Smooth muscle cell (in vitro differentiated cells): ENCODE results near the gene COX10. TPM values are rescaled to one million over a fixed set of nuclear protein-coding genes. Genes with fewer than 3 reads are reported as not detected.
A peak's percentile ranks its signal among the peaks of the same experiment; 100 is the strongest.

Experiments used
- DNase-seq: peaks from one replicate; lab custom pipeline; 2025; ENCODE audit not compliant: unreplicated experiment; lab: John Stamatoyannopoulos, UW
- H2AFZ ChIP-seq: fragments of 200-600 bp; sonication (generic); 2 replicates; pipeline ENCODE4 v1.6.0; 2016; ENCODE audit warnings: antibody characterized with exemption, low read depth, mild to moderate bottlenecking
- H3F3A ChIP-seq: fragments of 200-600 bp; sonication (generic); 2 replicates; pipeline ENCODE4 v1.6.0; 2017; ENCODE audit warnings: antibody characterized with exemption, low read depth
- H3K27ac ChIP-seq: fragments of 200-600 bp; sonication (generic); 2 replicates; pipeline ENCODE4 v1.5.1; 2016; ENCODE audit warnings: low read depth, mild to moderate bottlenecking
- H3K27me3 ChIP-seq: fragments of 200-600 bp; sonication (generic); 2 replicates; pipeline ENCODE4 v1.6.1; 2016; ENCODE audit warnings: low read depth, mild to moderate bottlenecking
- H3K36me3 ChIP-seq: fragments of 200-600 bp; sonication (generic); 2 replicates; pipeline ENCODE4 v1.5.1; 2016; ENCODE audit warnings: low read depth
- H3K4me1 ChIP-seq: fragments of 200-600 bp; sonication (generic); 2 replicates; pipeline ENCODE4 v1.5.1; 2016; ENCODE audit warnings: low read depth
- H3K4me2 ChIP-seq: fragments of 200-600 bp; sonication (generic); 2 replicates; pipeline ENCODE4 v1.6.0; 2016; ENCODE audit warnings: mild to moderate bottlenecking
- H3K4me3 ChIP-seq: fragments of 200-600 bp; sonication (generic); 2 replicates; pipeline ENCODE4 v1.5.1; 2016; ENCODE audit warnings: mild to moderate bottlenecking
- H3K79me2 ChIP-seq: fragments of 200-600 bp; sonication (generic); 2 replicates; pipeline ENCODE4 v1.6.0; 2016; ENCODE audit warnings: low read depth, mild to moderate bottlenecking
- H3K9ac ChIP-seq: fragments of 200-600 bp; sonication (generic); 2 replicates; pipeline ENCODE4 v1.6.0; 2016; ENCODE audit warnings: low read depth
- H3K9me3 ChIP-seq: fragments of 200-600 bp; sonication (generic); replicated peaks from 2 replicates; pipeline ENCODE4 v1.5.1; 2016; ENCODE audit warnings: low read depth
- H4K20me1 ChIP-seq: fragments of 200-600 bp; sonication (generic); 2 replicates; pipeline ENCODE4 v1.6.0; 2016; ENCODE audit warnings: low read depth
- CTCF ChIP-seq: fragments of 200-600 bp; sonication (generic); IDR thresholded peaks from 2 replicates; pipeline ENCODE4 v1.5.1; 2017; ENCODE audit warnings: borderline replicate concordance, mild to moderate bottlenecking, antibody characterized with exemption; ENCODE audit not compliant: insufficient read depth, poor library complexity, severe bottlenecking
- whole genome bisulfite sequencing: methylation state at CpG from one replicate; pipeline ENCODE4 v1.1.7; 2016; ENCODE audit warnings: low lambda C conversion rate; 5-methylcytosine and 5-hydroxymethylcytosine counted together
- polyA plus RNA-seq: library from polyadenylated mRNA; unstranded; fragments of >200 nt; fragmentation: Nextera tagmentation; extraction: Ambion mirVana; gene quantifications from 2 replicates; pipeline ENCODE4 v1.2.1, GENCODE V29; 2016
- total RNA-seq: library from RNA; depleted of rRNA; stranded (reverse); fragments of >200 nt; gene quantifications from 2 replicates; pipeline ENCODE4 v1.2.3, GENCODE V29; 2014

Gene COX10
- total and polyA plus RNA-seq, 2 experiments from 2014 or later, result 15.1 to 18.4 TPM

- Histone ChIP-seq H3K4me2 (no peak overlapping the region), H3F3A (no peaks in the 10 kb centered on the region), H3K4me3 (no peak overlapping the region)
Measured at GRCh38 chr17:14211246-14211645, 141.9 kb downstream of the COX10 start.

DNA sequence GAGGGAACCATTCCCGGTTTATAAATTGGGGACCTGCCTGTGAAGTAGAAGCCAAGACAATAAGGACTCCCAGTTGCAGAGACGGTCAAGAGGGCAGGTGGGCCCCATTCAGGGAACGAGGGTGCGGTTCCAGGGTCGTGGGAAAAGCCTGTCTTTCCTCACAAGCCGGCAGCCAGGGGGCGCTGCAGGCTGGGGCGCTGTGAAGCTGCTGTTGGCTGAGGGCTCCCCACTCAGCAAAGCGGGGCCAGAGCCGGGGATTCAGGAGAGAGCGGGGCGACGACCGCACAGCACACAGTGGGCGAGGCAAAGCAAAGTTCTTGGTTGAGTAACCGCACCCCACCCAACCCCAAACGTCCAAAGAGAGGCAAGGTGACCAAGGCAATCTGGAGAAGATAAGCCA is 142.5 kb downstream of the COX10 start:
- Histone ChIP-seq H4K20me1 (no peaks in the 10 kb centered on the region), H3K79me2 (no peaks in the 10 kb centered on the region), H3K36me3 (no peaks in the 10 kb centered on the region), H3F3A (no peaks in the 10 kb centered on the region), H3K9ac (no peak overlapping the region), H3K27me3 (no peaks in the 10 kb centered on the region), H3K4me2 (no peak overlapping the region), H3K4me1 (no peaks in the 10 kb centered on the region), H3K9me3 (no peaks in the 10 kb centered on the region), H3K27ac (no peak overlapping the region), H2AFZ (no peak overlapping the region), H3K4me3 (no peak overlapping the region)
- 96% methylated on average over 17 of the region's 17 CpGs for WGBS
- no peak for DNase-seq
- peak; percentile 21 for TF ChIP-seq CTCF

More at GRCh38 chr17:14211246-14211645, 141.9 kb downstream of the COX10 start:
- no peaks in the 10 kb centered on the region for H3K9me3 ChIP-seq
- no peak for DNase-seq
- no peaks in the 10 kb centered on the region for H3K4me1 ChIP-seq
- WGBS, result 96% methylated on average over 4 of the region's 4 CpGs
- H2AFZ ChIP-seq, result no peak overlapping the region
- H3K9ac ChIP-seq, result no peak overlapping the region
- H3K36me3 ChIP-seq, result no peaks in the 10 kb centered on the region
- H3K79me2 ChIP-seq, result no peaks in the 10 kb centered on the region
- TF ChIP-seq CTCF, result no peak
- no peak overlapping the region for H3K27ac ChIP-seq
- H4K20me1 ChIP-seq, result no peaks in the 10 kb centered on the region
- no peaks in the 10 kb centered on the region for H3K27me3 ChIP-seq

DNA sequence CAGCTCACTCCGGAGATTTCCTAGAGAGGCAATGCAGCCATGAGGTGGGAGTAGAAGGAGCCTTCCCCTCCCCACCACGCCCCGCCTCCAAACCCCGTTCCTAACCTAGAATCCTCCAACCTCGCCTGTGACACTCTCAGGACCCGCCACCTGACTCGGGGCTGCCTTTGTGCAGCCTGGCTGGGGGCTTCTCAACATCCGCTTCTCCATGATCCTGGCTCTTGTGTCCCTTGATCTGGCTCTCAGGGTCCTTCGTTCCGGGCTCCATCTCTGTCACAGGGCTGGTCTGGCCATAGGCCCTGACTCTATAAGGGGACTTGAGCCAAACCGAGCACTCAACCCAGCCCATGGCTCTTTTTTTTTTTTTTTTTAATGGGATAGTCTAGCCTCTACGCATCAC is 143.1 kb downstream of the COX10 start:
- H4K20me1 ChIP-seq, result no peaks in the 10 kb centered on the region
- DNase-seq, result no peak
- 96% methylated on average over 12 of the region's 12 CpGs for WGBS
- H3K27me3 ChIP-seq, result no peaks in the 10 kb centered on the region
- no peak overlapping the region for H2AFZ ChIP-seq
- TF ChIP-seq CTCF, result no peak
- no peaks in the 10 kb centered on the region for H3K4me1 ChIP-seq
- no peak overlapping the region for H3K9ac ChIP-seq
- H3K79me2 ChIP-seq, result no peaks in the 10 kb centered on the region
- no peak overlapping the region for H3K27ac ChIP-seq
- H3K4me2 ChIP-seq, result no peak overlapping the region
- no peak overlapping the region for H3K4me3 ChIP-seq
- no peaks in the 10 kb centered on the region for H3F3A ChIP-seq
- H3K36me3 ChIP-seq, result no peaks in the 10 kb centered on the region
- no peaks in the 10 kb centered on the region for H3K9me3 ChIP-seq

GRCh38 chr17:14214271-14214670 is 145.0 kb downstream of the COX10 start:
- H3K4me2 ChIP-seq, result no peak overlapping the region
- no peaks in the 10 kb centered on the region for H3K4me1 ChIP-seq
- H4K20me1 ChIP-seq, result no peaks in the 10 kb centered on the region
- H3K9ac ChIP-seq, result no peak overlapping the region
- no peak for TF ChIP-seq CTCF
- H3K4me3 ChIP-seq, result no peak overlapping the region
- no peaks in the 10 kb centered on the region for H3K9me3 ChIP-seq
- H3K27me3 ChIP-seq, result no peaks in the 10 kb centered on the region
- H3K36me3 ChIP-seq, result no peaks in the 10 kb centered on the region
- no peak overlapping the region for H2AFZ ChIP-seq
- WGBS, result 90% methylated on average over 2 of the region's 2 CpGs
- H3F3A ChIP-seq, result no peaks in the 10 kb centered on the region
- no peak for DNase-seq
- no peak overlapping the region for H3K27ac ChIP-seq
- no peaks in the 10 kb centered on the region for H3K79me2 ChIP-seq
